Measurements from ENCODE around the gene C6orf141. TPM values are rescaled to one million over a fixed set of nuclear protein-coding genes. Genes with fewer than 3 reads are reported as not detected.

The C6orf141 gene
- total and polyA plus RNA-seq, 2 experiments from 2014 or later, result 5.2 to 6.4 TPM

- no peaks in the 10 kb centered on the region for H3K27me3 ChIP-seq (ENCODE audit: insufficient read depth)
- H3K4me2 ChIP-seq, result no peak overlapping the region
- H3K9me2 ChIP-seq (ENCODE audit: insufficient read depth), result no peaks in the 10 kb centered on the region
- H3F3A ChIP-seq (replicated peaks; ENCODE audit: low read depth), result no peaks in the 10 kb centered on the region
- no peak for DNase-seq (ENCODE audit: low spot score)
- Mint-ChIP-seq H3K36me3 (ENCODE audit: low read depth) (no peaks in the 10 kb centered on the region), H3K27me3 (ENCODE audit: insufficient read depth, low read depth, poor library complexity) (no peaks in the 10 kb centered on the region), H3K4me3 (no peak overlapping the region), H3K27ac (no peak overlapping the region), H3K4me1 (peaks cover 7% of the 10 kb centered on the region; the same call in 2 of the 3 replicates), H3K9me3 (no peaks in the 10 kb centered on the region)
- ATAC-seq, result no peak
- no peaks in the 10 kb centered on the region for H3K36me3 ChIP-seq (ENCODE audit: insufficient read depth)
- no peaks in the 10 kb centered on the region for H3K79me2 ChIP-seq (replicated peaks; ENCODE audit: insufficient read depth)
- H2AFZ ChIP-seq, result no peak overlapping the region
- no peak overlapping the region for H3K27ac ChIP-seq (ENCODE audit: low read depth)
- TF ChIP-seq ZNF331 (CRISPR knock-in tag; IDR thresholded peaks at IDR 0.05; ENCODE audit: low read depth), result no peak
- TF ChIP-seq CTCF (conservative IDR thresholded peaks at IDR 0.05; ENCODE audit: low read depth in 2 of 2), result no peak
- TF ChIP-seq POLR2AphosphoS5 (IDR thresholded peaks at IDR 0.05; ENCODE audit: low read depth), result no peak
- no peak for TF ChIP-seq STAT1 (IDR thresholded peaks at IDR 0.05; ENCODE audit: unreplicated experiment)
- no peak for TF ChIP-seq ZNF114 (CRISPR knock-in tag; IDR thresholded peaks at IDR 0.05)
- no peak for TF ChIP-seq EZH2phosphoT487 (IDR thresholded peaks at IDR 0.05; ENCODE audit: unreplicated experiment)
- H3K4me3 ChIP-seq, result no peak overlapping the region
- H4K20me1 ChIP-seq (replicated peaks; ENCODE audit: insufficient read depth), result no peaks in the 10 kb centered on the region
- no peaks in the 10 kb centered on the region for H3K4me1 ChIP-seq (ENCODE audit: insufficient read depth)
Observed at GRCh38 chr6:49541936-49542335, 8.5 kb upstream of the C6orf141 start.

- no peaks in the 10 kb centered on the region for H3K4me1 ChIP-seq (ENCODE audit: insufficient read depth)
- peaks cover 7% of the 10 kb centered on the region; the same call in 2 of the 3 replicates for H3K4me1 Mint-ChIP-seq
- H3F3A ChIP-seq (replicated peaks; ENCODE audit: low read depth), result no peaks in the 10 kb centered on the region
- H3K36me3 ChIP-seq (ENCODE audit: insufficient read depth), result no peaks in the 10 kb centered on the region
- no peak for DNase-seq (ENCODE audit: low spot score)
- H3K79me2 ChIP-seq (replicated peaks; ENCODE audit: insufficient read depth), result no peaks in the 10 kb centered on the region
- no peaks in the 10 kb centered on the region for H3K36me3 Mint-ChIP-seq (ENCODE audit: low read depth)
- no peak overlapping the region for H2AFZ ChIP-seq
- no peak overlapping the region for H3K27ac ChIP-seq (ENCODE audit: low read depth)
- H3K4me3 ChIP-seq, result no peak overlapping the region
- no peaks in the 10 kb centered on the region for H4K20me1 ChIP-seq (replicated peaks; ENCODE audit: insufficient read depth)
- no peak overlapping the region for H3K27ac Mint-ChIP-seq
- H3K4me3 Mint-ChIP-seq, result no peak overlapping the region
- no peak overlapping the region for H3K4me2 ChIP-seq
- H3K27me3 ChIP-seq (ENCODE audit: insufficient read depth), result no peaks in the 10 kb centered on the region
- H3K9me2 ChIP-seq (ENCODE audit: insufficient read depth), result no peaks in the 10 kb centered on the region
- peaks cover 2% of the 10 kb centered on the region for H3K27me3 Mint-ChIP-seq (ENCODE audit: insufficient read depth, low read depth, poor library complexity)
- H3K9me3 Mint-ChIP-seq, result no peaks in the 10 kb centered on the region
- ATAC-seq, result no peak
- TF ChIP-seq CTCF (conservative IDR thresholded peaks at IDR 0.05; ENCODE audit: low read depth in 2 of 2) (no peak), ZNF462 (CRISPR knock-in tag; IDR thresholded peaks at IDR 0.05) (no peak), JUNB (IDR thresholded peaks at IDR 0.05; ENCODE audit: unreplicated experiment) (no peak), ZNF114 (CRISPR knock-in tag; IDR thresholded peaks at IDR 0.05) (no peak), NANOG (IDR thresholded peaks at IDR 0.05; ENCODE audit: borderline replicate concordance) (no peak), CREB1 (CRISPR knock-in tag; IDR thresholded peaks at IDR 0.05; ENCODE audit: low read depth) (no peak), POLR2AphosphoS5 (IDR thresholded peaks at IDR 0.05; ENCODE audit: low read depth) (no peak)
Observed at GRCh38 chr6:49543087-49543858, 7.2 kb upstream of the C6orf141 start.

All from GM23338 (cell line).